Measurements from ENCODE around the gene THNSL1.
"Not testable (repeated sequence)": the region's sequence is repeated elsewhere in the genome, so short reads cannot be mapped to it uniquely, and the experiment has no call there.

Gene THNSL1, protein sequence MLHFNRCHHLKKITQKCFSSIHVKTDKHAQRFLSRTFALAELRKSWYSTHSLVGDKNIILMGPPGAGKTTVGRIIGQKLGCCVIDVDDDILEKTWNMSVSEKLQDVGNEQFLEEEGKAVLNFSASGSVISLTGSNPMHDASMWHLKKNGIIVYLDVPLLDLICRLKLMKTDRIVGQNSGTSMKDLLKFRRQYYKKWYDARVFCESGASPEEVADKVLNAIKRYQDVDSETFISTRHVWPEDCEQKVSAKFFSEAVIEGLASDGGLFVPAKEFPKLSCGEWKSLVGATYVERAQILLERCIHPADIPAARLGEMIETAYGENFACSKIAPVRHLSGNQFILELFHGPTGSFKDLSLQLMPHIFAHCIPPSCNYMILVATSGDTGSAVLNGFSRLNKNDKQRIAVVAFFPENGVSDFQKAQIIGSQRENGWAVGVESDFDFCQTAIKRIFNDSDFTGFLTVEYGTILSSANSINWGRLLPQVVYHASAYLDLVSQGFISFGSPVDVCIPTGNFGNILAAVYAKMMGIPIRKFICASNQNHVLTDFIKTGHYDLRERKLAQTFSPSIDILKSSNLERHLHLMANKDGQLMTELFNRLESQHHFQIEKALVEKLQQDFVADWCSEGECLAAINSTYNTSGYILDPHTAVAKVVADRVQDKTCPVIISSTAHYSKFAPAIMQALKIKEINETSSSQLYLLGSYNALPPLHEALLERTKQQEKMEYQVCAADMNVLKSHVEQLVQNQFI

DNA sequence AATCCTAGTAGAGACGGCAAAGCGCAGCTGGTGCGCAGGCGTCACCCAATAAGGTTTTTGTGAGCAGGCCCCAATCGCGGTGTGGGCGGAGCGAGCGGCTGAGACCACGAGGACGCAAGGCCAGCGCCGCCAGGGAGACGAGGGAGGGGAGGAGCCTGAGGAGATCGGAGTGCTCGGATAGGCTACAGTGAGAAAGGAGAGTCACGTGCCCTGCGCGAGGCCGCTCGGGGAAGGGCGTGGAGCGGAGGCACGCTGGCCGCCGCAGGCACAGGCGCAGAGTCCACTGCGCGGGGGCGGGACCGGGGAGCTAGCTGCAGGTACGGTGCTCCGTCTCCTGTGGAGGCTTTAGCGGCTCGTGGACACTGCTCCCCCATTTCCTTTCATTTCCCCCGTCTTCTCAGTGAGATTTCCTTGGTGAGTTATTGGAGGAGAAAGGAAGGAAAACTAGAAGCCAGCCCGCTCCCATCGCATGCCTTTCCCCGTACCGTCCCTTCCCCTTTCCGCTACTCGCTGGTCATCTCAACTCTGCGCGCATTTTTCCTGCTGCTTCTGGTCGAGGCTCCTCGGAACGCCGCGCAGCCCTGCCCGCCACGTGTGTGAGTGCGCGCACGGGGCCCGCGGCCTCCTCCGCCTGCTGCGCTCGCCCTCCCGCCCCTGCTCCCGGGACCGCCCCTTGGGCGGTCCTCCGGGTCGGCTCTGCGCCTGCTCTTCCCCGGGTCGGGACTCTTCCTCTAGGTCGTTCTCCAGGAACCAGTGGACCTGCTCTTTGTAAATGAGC lies at the start of gene THNSL1:
TSS of gene THNSL1 (plus strand) at position 237 of the 778 bp plus-strand sequence. CDS start 6,612 bp downstream, outside the sequence.
- DNase-seq: peak; percentile 94

DNA sequence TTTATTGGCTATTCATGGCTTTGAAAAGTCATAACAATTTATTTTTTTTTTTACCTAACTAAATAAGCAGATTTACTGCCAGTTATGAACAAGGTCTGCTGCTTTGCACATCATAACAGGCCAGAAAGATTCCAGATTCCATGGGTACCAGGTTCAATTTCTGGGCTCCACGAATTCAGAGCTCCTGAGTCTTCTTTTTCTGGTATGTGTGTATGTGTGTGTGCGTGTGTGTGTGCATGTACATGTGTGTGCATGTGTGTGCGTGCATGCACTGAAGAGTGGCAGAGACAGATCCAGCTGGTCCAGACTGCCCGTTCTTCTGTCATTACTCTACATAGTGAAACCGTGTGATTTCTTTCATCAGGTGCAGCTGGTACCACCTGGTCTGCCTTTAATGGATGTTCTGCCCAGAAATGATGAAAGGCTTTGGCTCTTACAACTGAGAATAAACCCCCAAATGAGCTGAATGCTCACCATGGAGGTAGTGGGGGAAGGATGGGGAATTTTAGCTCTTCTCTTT lies 49.4 kb upstream of the THNSL1 start:
- no peak for DNase-seq

DNA sequence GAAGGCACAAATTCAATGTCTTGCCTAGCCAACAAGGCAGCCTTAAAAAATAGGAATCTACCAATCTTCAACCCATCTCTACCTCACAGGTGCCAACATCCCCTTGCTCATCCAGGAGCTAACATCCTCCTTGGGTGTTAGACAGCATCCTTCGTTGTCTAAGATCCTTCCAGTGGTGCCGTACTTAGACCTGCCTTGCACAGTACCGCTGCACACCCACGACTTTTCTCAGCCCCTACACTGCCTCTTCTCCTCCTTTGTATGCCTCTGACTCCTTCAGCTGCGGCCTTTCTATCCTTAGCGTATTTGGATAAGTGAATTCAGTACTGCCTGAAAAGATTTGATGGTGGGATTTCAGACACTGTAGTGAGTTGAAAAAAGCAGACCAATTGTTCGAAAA lies 48.1 kb upstream of the THNSL1 start:
- DNase-seq: no peak

DNA sequence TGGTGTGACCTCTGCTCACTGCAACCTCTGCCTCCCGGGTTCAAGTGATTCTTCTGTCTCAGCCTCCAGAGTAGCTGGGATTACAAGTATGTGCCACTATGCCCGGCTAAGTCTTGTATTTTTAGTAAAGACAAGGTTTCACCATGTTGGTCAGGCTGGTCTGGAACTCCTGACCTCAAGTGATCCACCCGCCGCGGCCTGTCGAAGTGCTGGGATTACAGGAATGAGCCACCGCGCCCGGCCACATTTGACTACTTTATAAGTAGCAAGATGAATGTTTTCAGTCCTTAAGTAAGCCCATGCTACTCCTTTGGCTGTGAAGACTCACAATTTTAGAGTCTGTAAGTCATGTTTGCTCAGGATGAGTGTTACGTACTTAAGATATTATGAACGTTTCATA lies 47.5 kb upstream of the THNSL1 start:
- DNase-seq: not testable (repeated sequence)

DNA sequence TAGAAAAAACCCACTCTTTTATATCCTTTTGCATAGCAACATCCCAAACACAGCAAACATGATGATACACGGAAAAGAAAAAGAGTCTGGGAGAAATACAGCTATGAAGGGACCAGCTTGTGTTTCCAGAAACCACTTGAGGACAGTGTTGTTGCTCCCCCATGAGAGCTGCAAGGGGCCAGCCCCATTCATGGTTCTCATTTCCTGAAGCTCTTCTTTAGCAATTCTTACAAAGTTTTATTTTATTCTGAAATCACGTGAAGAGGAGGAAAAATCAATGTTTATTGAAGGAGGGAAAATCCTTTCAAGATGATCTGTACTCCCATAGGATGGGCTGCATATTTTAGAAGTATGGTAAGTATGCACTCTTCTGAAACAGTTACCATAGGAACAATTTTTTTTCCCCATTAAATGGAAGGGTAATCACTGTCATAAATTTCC lies 46.6 kb upstream of the THNSL1 start:
- DNase-seq: no peak

DNA sequence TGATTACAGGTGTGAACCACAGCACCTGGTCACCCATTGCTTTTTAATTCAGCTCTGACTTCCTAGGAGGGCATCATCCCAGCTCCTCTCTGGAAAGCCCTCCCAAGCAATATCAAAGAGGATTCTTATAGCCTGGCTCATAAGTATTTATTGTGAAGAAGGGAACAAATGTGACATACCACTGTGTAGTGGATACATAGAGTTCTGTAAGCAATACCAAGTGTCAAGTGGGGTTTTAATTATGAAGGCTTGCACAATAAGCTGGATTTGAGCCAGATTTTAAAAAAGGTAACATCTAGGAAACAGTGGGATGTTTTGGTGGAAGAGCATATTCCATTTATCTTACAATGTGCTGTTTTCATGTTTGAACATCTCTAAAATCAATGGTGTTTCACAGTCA lies 45.0 kb upstream of the THNSL1 start:
- no peak for DNase-seq

DNA sequence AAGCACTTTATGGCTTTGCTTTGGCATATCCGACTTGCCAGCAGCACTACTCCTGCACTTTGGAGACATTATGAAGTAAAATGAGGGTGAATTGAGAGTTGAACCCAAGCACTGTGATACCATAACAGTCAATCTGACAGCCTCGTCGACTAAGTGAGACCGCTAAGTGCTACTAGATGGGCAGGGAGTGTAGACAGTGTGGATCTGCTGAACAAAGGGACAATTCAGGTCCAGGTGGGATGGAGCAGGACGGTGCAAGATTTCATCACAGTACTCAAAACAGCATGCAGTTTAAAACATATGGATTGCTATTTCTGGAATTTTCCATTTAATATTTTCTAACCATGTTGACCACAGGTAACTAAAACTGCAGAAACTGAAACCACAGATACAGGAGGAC lies 43.2 kb upstream of the THNSL1 start:
- DNase-seq: no peak

DNA sequence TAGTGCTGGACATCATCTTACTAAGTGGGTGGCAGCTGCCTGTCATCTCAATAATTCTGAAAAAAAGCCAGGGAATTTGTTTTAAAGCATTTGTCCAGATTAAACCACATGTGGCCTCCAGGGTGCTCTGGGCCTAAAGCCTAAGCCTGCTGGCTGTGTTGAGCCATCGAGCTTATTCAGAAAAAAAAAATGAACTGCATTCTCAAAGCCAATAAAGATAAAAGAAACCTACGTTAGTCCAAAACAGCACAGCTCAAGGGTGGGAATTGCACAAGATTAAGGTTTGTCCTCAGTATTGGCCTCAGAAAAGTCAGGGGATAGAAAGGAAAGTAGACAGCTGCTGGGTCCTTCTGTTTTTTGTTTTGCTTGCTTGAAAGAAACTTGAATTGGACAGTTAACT lies 41.4 kb upstream of the THNSL1 start:
- DNase-seq: no peak

DNA sequence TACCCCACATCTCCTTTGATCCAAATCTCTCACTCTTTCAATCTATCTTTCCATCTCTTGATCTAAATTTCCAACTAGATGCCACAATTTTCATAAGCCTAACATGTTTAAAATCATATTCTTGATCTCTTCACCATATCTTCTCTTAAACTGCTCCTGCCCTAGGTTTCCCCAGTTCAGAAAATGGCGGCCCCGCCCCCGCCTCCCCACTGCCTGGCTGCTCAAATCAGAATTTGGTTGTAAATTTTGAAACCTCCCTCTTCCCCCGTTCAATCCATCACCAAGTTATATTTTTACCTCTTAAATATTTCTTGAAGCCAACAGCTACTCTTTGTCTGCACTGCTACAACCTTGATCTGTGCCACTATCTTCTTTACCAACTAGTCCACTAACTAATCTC lies 36.7 kb upstream of the THNSL1 start:
- DNase-seq: no peak

DNA sequence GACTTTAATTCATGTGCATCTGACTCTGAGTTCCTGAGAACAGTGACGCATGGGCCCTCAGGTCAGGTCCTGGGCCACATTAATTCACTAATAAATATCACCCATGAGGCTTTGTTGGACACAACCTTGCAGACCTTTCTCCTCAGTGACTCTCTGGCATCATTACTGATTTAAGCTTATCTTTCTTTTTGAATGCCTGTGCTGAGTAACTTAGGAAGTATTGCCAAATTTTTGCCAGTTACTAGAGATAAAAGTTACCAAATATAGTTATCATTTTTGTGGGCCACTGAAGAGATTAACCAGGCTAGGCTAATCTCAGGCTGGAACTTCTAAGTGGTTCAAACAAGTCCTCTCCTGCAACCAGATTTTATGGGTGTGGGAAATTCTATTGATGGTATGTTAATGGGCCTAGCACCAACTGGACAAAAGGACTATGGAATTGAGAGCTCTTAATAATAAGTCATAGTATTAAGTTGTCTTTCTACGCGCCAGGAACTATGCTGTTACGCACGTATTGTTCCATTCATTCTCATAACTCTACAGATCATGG lies 35.2 kb upstream of the THNSL1 start:
- DNase-seq: no peak

DNA sequence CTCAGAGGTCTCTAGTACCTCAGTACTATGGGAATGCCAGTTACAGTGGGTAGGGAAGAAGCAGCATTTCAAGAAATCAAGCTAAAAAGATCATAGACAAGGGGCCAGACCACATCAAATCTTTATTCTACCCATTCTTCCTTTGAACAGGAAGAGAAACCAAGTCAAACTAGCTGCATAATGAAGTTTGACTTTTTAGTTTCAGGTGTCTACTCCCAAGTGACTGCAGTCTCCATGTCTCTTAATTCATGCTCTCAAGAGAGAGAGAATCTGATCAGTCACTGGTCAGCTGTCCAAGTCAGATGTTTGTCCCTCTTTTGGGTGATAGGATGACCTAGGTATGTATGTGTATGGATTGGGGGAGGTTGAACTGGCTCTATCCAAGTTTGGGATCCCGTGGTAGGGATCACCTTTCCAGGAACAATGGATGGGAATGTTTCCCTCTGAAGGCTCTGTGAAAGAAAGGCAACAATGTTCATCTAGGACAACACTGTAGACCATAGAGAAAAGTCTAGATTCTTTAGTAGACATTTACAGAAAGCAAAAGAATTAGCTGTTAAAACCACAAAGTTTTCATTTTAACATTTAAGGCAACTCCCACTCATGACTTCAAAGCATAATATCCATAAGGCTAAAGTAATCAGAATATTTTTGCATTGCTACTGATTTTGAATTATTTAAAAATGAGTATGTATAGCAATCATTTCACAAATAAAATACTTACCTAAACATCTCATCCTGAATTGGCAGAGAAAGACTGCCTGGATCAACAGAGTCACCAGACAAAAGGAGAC lies 33.9 kb upstream of the THNSL1 start:
- DNase-seq: no peak

DNA sequence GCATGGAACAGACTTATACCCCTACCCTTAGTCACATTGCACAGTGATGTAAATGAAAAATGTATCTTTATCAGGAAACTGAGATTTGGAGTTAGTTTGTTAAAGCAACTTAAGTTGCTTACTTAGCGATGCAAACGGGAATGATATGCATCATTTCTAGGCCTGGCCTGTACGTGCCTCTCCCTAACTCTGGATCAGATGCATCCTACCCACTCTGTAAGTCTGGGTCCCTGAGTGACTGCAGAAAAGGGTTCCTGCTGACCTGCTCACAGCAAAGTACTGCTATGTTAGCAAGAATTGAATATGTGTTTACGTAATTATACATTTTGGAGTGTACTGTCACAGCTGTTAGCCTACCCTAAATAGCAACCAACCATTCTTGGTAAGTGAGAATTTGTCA lies 33.3 kb upstream of the THNSL1 start:
- DNase-seq: no peak

DNA sequence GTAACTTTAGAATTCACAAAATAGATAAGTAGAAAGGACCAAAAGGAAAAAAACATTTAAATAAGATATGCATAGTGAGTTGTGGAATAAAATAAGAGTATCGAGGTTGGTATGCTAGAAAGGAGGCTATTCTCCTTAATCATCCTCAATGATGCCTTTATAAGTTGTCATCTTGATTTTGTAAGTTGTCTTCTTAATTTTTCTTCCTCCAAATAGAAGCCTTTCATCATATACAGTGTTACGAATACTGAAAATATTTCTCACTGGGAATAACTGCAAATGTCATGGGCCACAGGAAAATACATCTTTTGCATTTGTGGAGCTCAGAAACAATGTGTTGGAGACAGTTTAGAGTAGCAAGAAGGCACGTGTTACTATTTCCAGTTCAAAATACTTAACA lies 32.5 kb upstream of the THNSL1 start:
- no peak for DNase-seq

DNA sequence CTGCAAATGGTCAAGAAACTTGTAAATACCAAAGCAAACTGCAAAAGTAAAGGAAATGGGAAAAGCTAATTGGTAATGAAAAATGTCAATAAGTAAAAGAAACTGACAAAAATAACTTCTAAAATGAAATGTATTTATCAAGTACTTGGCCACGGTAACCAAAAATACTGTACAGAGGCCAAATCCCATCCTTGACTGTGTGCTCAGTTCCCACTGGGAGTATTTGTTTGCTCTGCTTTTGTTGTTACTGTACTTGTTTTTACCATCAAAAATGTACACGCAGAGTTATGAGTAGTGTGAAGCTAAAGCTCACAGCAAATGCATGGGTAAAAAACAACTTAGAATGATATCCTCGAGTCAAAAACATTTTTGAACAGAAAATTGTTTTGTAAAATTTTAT lies 31.5 kb upstream of the THNSL1 start:
- no peak for DNase-seq

DNA sequence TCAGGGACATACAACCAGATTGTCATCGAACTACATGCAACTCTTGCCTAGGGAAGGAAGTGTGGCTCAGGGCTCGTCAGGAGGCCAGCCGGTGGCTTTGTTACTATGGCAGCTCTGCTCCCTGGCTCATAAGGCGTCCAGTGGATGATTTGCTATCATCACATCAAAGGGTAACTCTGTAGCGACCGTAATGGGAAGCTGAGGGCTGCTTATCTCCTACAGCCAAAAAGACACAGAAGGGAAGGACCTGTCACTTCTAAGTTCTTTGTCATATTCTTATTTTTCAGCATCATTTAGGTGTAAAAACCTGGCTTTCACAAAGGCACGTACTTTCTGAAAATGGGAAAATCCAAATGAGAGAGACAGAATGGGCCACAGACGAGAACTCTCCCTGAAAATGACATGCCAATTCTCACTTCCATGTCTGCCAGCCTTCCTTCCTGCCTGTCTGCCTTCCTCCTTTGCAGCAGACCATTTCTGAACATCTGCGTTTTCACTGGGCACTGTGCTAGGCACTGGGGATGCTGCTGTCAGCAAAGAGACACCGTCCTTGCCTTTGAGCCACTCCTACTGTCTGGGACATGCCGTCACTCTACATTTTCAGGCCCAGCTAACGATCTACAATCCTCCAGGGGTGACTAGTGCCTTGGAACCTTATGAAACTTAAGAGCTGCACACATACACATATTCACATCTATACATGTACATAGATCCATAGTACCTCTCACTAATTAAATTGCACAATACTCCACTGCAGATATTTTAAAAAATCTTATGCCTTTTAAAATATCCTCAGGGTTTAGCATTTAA lies 27.4 kb upstream of the THNSL1 start:
- no peak for DNase-seq

DNA sequence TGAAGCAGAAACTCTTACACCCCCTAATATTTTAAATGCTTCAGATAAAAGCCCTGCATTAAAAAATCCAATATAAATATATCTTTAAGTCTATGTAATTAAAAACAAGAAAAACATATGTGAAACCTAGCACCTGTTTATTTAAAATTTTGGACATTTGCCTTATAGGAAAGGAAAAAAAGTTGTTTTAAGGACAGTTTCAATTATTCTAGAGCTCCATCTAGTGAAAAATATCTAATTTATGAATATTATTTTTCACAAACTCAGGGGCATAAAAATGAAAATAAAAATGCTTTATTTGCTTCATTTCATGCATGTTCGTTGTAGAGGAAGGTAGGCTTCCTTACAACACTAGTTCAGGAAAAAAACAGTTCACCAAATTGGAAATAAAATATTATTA lies 26.5 kb upstream of the THNSL1 start:
- no peak for DNase-seq

DNA sequence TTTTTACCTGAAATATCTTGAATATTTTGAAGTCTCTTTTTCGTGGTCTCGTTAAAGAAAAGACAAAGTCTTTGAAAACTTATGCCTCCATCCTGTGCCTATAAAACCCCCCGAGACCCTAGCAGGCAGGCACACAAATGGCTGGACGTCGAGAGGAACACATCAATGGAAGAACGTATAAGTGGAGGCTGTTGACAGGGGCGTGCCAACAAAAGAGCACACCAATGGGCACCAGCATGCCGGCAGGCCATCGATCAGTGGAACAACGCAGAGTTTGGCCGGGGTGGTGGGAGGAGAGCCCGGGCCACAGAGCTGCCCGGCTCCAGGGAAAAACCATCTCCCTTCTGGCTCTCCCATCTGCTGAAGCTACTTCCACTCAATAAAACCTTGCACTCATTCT lies 25.1 kb upstream of the THNSL1 start:
- DNase-seq: no peak

DNA sequence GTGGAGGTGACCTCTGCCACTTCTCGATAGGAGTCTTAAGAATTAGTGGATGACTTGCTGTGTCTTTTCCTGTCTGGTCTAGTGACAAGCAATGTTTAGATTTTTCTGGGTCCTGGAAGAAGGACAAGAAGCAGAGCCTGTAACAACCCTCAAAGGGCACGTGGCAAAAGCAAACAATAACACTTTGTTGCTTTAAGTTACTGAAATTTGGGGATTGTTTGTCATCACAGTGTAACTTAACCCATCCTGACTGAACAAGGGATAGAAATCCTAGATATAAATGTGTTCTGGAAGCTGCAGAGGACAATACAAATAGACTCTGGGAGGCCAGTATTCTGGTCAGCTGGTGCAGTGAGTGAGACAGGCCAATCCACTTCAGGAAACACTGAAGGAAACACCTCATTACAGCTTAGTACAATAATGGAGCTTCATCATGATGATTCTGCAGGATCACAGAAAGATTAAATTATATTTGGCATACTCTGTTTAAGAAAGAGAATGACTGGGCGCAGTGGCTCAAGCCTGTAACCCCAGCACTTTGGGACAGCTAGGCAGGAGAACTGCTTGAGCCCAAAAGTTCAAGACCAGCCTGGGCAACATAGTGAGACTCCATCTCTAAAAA lies 23.8 kb upstream of the THNSL1 start:
- DNase-seq: no peak

DNA sequence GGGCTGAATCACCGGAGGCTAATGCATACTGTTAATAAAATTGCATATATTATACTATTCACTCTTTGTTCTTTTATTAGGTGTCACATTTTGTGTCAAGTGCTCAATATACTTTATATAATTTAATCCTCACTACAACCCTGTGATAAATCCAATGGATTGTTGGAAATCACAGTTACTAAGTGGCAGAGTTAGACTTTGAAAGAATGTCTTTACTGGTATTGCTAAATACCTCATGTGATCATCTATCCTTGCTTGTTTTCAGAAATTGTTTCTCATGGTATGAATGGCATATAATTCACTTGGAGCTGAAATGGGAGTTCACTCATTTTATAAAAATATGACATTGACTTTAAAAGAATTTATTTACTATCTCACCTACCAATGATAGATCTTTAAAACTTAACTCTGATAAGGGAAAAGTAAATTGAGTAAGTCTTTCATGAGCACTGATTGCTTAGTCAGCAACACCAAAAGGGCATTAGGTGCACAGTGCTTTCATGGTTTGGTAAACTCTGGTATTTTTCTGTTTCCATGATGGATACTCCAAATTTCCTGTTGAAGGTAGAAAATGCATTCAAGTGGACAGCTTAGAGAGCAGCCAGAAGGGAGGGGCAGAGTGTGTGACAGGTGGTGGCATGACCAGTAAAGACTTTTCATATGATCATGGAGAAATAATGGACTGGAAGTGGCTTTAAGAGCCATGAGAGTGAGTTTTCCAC lies 23.0 kb upstream of the THNSL1 start:
- DNase-seq: no peak

DNA sequence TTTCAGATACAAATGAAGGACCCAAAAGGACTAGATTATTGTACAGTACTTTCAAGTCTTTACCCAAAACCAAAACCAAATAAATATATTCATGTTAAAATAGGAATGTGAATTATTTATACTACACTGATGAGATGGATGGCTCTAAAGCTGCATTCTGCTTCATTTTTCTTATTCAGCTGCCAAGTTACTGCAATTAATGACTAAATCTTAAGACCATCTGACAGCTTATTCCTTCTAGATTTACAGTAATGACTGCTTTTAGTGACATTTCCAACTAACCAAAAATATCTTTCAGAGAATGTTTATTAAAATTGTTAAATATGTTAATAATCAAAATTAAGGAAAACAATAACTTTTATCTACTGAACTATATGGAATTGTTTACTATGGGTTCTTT lies 21.3 kb upstream of the THNSL1 start:
- DNase-seq: no peak

Data from activated CD4-positive, alpha-beta T cell treated with anti-CD3 and anti-CD28 coated beads for 1 hour (primary cell).